GM12878 (cell line): ENCODE results near the gene UPF1.

Source experiments
- CREB1 ChIP-seq: IDR thresholded peaks from 2 replicates; pipeline ENCODE4 v1.6.1; 2012; ENCODE audit warnings: low read depth, mild to moderate bottlenecking, inconsistent platforms
- EGR1 ChIP-seq, 2 experiments: IDR thresholded peaks; 1 replicate in 1 of 2; 2 replicates in 1 of 2; pipeline ENCODE4 v1.6.1; 2011 to 2012; ENCODE audit warnings: low read depth in 2 of 2, low read length in 2 of 2, borderline replicate concordance in 1 of 2, mild to moderate bottlenecking in 1 of 2, moderate library complexity in 1 of 2
- EZH2 ChIP-seq: IDR thresholded peaks from 2 replicates; pipeline ENCODE4 v1.6.1; 2012; ENCODE audit warnings: low read depth, mild to moderate bottlenecking, control low read depth, inconsistent platforms, low read length, borderline replicate concordance; ENCODE audit not compliant: control insufficient read depth
- MXI1 ChIP-seq: fragments of 150-350 bp; IDR thresholded peaks from 2 replicates; pipeline ENCODE4 v1.6.1; 2011; ENCODE audit warnings: low read depth, mild to moderate bottlenecking, inconsistent platforms, low read length, improper control_type of control experiment
- POLR2AphosphoS5 ChIP-seq: IDR thresholded peaks from 2 replicates; pipeline ENCODE4 v1.6.1; 2011; ENCODE audit warnings: mild to moderate bottlenecking, low read length, inconsistent platforms
- RAD51 ChIP-seq: fragments of 450-650 bp; IDR thresholded peaks from 2 replicates; pipeline ENCODE4 v1.6.1; 2016; ENCODE audit warnings: moderate library complexity, mild to moderate bottlenecking, inconsistent platforms
- RBBP5 ChIP-seq: fragments of 200-600 bp; sonication (generic); conservative IDR thresholded peaks from 2 replicates; pipeline ENCODE4 v1.6.1; 2016
- SMAD1 ChIP-seq: fragments of 450-650 bp; IDR thresholded peaks from 2 replicates; pipeline ENCODE4 v1.6.1; 2018; ENCODE audit warnings: mild to moderate bottlenecking, low read depth; ENCODE audit not compliant: partially characterized antibody
- TF ChIP-seq, protein P1 (sequence below), 3 experiments: IDR thresholded peaks in 2 of 3; conservative IDR thresholded peaks in 1 of 3; 2 replicates each; pipeline ENCODE4 v1.5.1; 2011; ENCODE audit warnings: low read depth in 3 of 3, low read length in 3 of 3, mild to moderate bottlenecking in 3 of 3, control low read depth in 2 of 3, moderate library complexity in 2 of 3, inconsistent platforms in 1 of 3, mixed read lengths in 1 of 3; ENCODE audit not compliant: control insufficient read depth in 2 of 3, insufficient read depth in 1 of 3; ENCODE audit errors: extremely low read depth in 1 of 3

GRCh38 chr19:18910801-18911436 lies 79.2 kb downstream of the UPF1 start:
- no peak for TF ChIP-seq POLR2AphosphoS5
- TF ChIP-seq, protein P1, sequence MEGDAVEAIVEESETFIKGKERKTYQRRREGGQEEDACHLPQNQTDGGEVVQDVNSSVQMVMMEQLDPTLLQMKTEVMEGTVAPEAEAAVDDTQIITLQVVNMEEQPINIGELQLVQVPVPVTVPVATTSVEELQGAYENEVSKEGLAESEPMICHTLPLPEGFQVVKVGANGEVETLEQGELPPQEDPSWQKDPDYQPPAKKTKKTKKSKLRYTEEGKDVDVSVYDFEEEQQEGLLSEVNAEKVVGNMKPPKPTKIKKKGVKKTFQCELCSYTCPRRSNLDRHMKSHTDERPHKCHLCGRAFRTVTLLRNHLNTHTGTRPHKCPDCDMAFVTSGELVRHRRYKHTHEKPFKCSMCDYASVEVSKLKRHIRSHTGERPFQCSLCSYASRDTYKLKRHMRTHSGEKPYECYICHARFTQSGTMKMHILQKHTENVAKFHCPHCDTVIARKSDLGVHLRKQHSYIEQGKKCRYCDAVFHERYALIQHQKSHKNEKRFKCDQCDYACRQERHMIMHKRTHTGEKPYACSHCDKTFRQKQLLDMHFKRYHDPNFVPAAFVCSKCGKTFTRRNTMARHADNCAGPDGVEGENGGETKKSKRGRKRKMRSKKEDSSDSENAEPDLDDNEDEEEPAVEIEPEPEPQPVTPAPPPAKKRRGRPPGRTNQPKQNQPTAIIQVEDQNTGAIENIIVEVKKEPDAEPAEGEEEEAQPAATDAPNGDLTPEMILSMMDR (IDR thresholded peaks at IDR 0.05 in 2 of 3, conservative IDR thresholded peaks at IDR 0.05 in 1 of 3; ENCODE audit: control insufficient read depth in 2 of 3, extremely low read depth in 1 of 3, insufficient read depth in 1 of 3, low read depth in 3 of 3, low read length in 3 of 3): no peak
- TF ChIP-seq EZH2: no peak
- no peak for TF ChIP-seq RBBP5
- TF ChIP-seq MXI1: no peak
- no peak for TF ChIP-seq SMAD1
- no peak for TF ChIP-seq EGR1 (IDR thresholded peaks at IDR 0.05; ENCODE audit: borderline replicate concordance in 1 of 2, low read depth in 2 of 2, low read length in 2 of 2)
- no peak for TF ChIP-seq RAD51
- no peak for TF ChIP-seq CREB1
